Stimulated activated CD4-positive, alpha-beta T cell treated with anti-CD3 and anti-CD28 coated beads, Interleukin-12 subunit alpha, Interleukin-12 subunit beta, amount 100 ng/mL, for 48 hours (primary cell): ENCODE measurements around the gene ACOT11.

ENCODE experiments used
- DNase-seq, 3 donors: peaks; one replicate each; pipeline ENCODE4 v3.0.0-alpha.2; 2020; ENCODE audit warnings: low read depth in 2 of 3, low spot score in 1 of 3

Gene ACOT11

GRCh38 chr1:54564312-54565112 lies 16.5 kb downstream of the ACOT11 start:
- no peak for DNase-seq

- DNase-seq = no peak
Measured at GRCh38 chr1:54565113-54565501, 17.1 kb downstream of the ACOT11 start.

- no peak for DNase-seq
Measured at GRCh38 chr1:54566438-54567141, 18.6 kb downstream of the ACOT11 start.

- DNase-seq = no peak
Measured at GRCh38 chr1:54567961-54568360, 19.9 kb downstream of the ACOT11 start.

GRCh38 chr1:54569339-54569738 lies 21.3 kb downstream of the ACOT11 start:
- DNase-seq = no peak

- no peak for DNase-seq
Measured at GRCh38 chr1:54570161-54570560, 22.1 kb downstream of the ACOT11 start.

- DNase-seq = no peak
Measured at GRCh38 chr1:54571326-54571725, 23.3 kb downstream of the ACOT11 start.

GRCh38 chr1:54571803-54572541 lies 23.9 kb downstream of the ACOT11 start:
- DNase-seq = no peak

GRCh38 chr1:54572542-54572850 lies 24.5 kb downstream of the ACOT11 start:
- no peak for DNase-seq

- no peak for DNase-seq
Measured at GRCh38 chr1:54574158-54574778, 26.2 kb downstream of the ACOT11 start.

- DNase-seq = no peak
Measured at GRCh38 chr1:54575161-54575560, 27.1 kb downstream of the ACOT11 start.

- DNase-seq = no peak
Measured at GRCh38 chr1:54575605-54576290, 27.7 kb downstream of the ACOT11 start.

GRCh38 chr1:54577612-54578011 lies 29.6 kb downstream of the ACOT11 start:
- no peak for DNase-seq

- no peak for DNase-seq
Measured at GRCh38 chr1:54579337-54579781, 31.3 kb downstream of the ACOT11 start.

- DNase-seq = no peak
Measured at GRCh38 chr1:54580856-54581550, 33.0 kb downstream of the ACOT11 start.

GRCh38 chr1:54581621-54582035 lies 33.6 kb downstream of the ACOT11 start:
- DNase-seq = no peak

GRCh38 chr1:54582566-54583306 lies 34.7 kb downstream of the ACOT11 start:
- DNase-seq = no peak

- DNase-seq = no peak
Measured at GRCh38 chr1:54583307-54583686, 35.3 kb downstream of the ACOT11 start.

- no peak for DNase-seq
Measured at GRCh38 chr1:54583871-54584270, 35.8 kb downstream of the ACOT11 start.

- no peak for DNase-seq
Measured at GRCh38 chr1:54584575-54584974, 36.5 kb downstream of the ACOT11 start.
